HUDEP-2 (cell line): ENCODE measurements around the gene RARG.
A peak's percentile ranks its signal among the peaks of the same experiment; 100 is the strongest.
"Not testable (repeated sequence)": the region's sequence is repeated elsewhere in the genome, so short reads cannot be mapped to it uniquely, and the experiment has no call there.

ENCODE experiments used
- DNase-seq, 76 experiments: peaks; one replicate each; lab custom pipeline; 2025; ENCODE audit not compliant: unreplicated experiment in 76 of 76; lab: John Stamatoyannopoulos, UW

Gene RARG

GRCh38 chr12:53214221-53214620 is 17.8 kb downstream of the RARG start:
- DNase-seq, result no peak

GRCh38 chr12:53213348-53213747 is 18.7 kb downstream of the RARG start:
- peak in 66 of 76 experiments; percentile 9 to 80 (median 62) for DNase-seq

GRCh38 chr12:53212931-53213330 is 19.1 kb downstream of the RARG start:
- DNase-seq, result no peak

- DNase-seq, result peak in 10 of 76 experiments; percentile 4 to 23 (median 12)
Measured at GRCh38 chr12:53211476-53212381, 20.3 kb downstream of the RARG start.

GRCh38 chr12:53210843-53211242 is 21.2 kb downstream of the RARG start:
- no peak for DNase-seq

- DNase-seq, result no peak
Measured at GRCh38 chr12:53208877-53209463, 23.0 kb downstream of the RARG start.

- no peak for DNase-seq
Measured at GRCh38 chr12:53208435-53208834, 23.6 kb downstream of the RARG start.

- peak in 59 of 76 experiments; percentile 12 to 75 (median 44) for DNase-seq
Measured at GRCh38 chr12:53207042-53207441, 25.0 kb downstream of the RARG start, which contains the start of gene ITGB7. Gene ITGB7 (minus strand): TSS chr12:53207251. CDS start chr12:53200443, 6,808 bp downstream.

GRCh38 chr12:53205747-53206419 is 26.1 kb downstream of the RARG start:
- DNase-seq, result peak in 4 of 76 experiments; percentile 10 to 28 (median 17)

- no peak for DNase-seq
Measured at GRCh38 chr12:53204351-53204750, 27.7 kb downstream of the RARG start.

- not testable (repeated sequence) for DNase-seq
Measured at GRCh38 chr12:53202316-53202715, 29.7 kb downstream of the RARG start.

GRCh38 chr12:53201639-53202038 is 30.4 kb downstream of the RARG start:
- no peak for DNase-seq

- DNase-seq, result peak in 11 of 76 experiments; percentile 13 to 47 (median 23)
Measured at GRCh38 chr12:53201177-53201541, 30.9 kb downstream of the RARG start.

GRCh38 chr12:53200458-53201176 is 31.4 kb downstream of the RARG start:
- peak in 1 of 76 experiments; percentile 30 for DNase-seq

GRCh38 chr12:53200107-53200457 is 31.9 kb downstream of the RARG start:
- DNase-seq, result no peak

GRCh38 chr12:53199700-53200099 is 32.3 kb downstream of the RARG start:
- DNase-seq, result no peak

GRCh38 chr12:53198486-53199110 is 33.4 kb downstream of the RARG start:
- DNase-seq, result no peak

GRCh38 chr12:53197011-53197640 is 34.9 kb downstream of the RARG start:
- DNase-seq, result no peak

GRCh38 chr12:53196486-53196885 is 35.5 kb downstream of the RARG start:
- DNase-seq, result peak in 2 of 76 experiments; percentile 15 to 18
